Stimulated activated CD8-positive, alpha-beta memory T cell treated with anti-CD3 and anti-CD28 coated beads, Interleukin-15, amount 100 ng/mL, for 24 hours (primary cell): ENCODE measurements around the gene TMEM243.

ENCODE experiments used
- DNase-seq: peaks from one replicate; pipeline ENCODE4 v3.0.0-alpha.2; 2020; ENCODE audit warnings: low read depth

TMEM243 gene

DNA sequence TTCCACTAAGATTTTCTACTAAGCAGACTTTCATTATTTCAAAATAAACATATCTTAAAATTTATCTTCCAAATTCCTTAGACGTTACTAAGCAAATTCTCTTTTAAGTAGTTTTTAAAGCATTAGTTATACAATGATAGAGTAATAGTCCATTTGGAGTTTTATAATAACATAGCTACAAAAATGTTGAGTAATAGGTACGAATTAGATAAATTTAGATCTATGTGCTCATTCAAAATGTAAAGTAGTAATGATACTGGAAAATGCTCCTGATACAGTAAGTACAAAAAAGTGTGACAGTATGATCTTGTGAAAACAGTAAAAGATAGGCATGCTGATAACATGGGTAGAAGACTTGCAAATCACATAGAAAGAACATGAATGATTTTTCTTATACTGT lies 62.8 kb downstream of the TMEM243 start:
- no peak for DNase-seq

DNA sequence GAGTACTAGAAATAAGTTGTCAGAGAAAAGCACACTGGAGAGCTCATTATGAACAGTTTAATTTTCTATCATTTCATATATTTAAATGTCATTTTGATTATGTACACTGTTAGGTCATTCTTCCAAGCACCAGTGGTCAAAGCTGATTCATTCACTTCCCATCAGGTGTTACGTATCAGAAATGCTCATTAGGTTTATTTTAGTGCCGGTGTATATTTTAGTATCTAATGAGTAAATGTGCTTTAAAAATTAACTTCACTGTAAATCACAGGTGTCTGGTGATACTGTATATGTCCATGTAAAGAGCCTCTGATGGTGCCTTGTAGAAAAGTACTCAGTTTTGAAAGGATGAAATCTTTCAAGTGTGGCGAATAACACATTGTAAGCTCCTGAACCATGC lies 63.7 kb downstream of the TMEM243 start:
- DNase-seq = no peak

DNA sequence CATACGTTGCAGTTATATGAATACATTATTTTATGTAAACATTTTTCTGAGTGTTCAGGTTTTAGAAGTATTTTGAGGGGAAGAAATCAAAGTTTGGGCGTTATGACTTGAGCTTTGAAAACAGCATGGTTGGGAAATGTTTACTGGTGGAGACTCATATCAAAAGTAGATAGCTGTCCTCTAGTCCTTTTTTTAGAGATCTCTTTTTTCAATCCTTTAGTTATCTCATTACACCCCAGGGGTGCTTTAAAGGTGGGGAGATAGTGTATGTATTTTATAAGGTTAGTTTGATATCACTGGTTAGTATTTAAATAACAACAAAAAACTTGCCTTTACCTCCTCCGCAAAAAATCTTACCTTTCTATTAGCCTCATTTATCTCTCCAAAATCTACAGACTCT lies 65.0 kb downstream of the TMEM243 start:
- no peak for DNase-seq

DNA sequence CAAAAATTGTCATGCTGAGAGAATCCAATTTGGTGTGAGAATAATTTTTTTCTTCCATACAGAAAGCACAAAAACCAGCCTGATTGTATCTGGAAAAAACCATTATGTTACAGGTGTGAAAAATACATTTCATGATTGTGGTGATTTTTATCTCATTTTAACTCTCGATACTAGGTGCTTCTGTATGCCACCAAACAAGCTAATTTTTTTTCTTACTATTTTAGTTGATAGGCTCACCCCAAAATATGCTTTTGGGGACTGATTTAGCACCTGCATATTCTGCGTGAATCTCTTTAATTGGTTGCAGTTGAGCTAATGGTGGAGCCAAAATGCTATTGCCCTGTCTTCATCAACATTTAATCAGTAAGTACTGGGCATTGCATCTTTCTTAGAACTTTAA lies 65.4 kb downstream of the TMEM243 start:
- DNase-seq = no peak

DNA sequence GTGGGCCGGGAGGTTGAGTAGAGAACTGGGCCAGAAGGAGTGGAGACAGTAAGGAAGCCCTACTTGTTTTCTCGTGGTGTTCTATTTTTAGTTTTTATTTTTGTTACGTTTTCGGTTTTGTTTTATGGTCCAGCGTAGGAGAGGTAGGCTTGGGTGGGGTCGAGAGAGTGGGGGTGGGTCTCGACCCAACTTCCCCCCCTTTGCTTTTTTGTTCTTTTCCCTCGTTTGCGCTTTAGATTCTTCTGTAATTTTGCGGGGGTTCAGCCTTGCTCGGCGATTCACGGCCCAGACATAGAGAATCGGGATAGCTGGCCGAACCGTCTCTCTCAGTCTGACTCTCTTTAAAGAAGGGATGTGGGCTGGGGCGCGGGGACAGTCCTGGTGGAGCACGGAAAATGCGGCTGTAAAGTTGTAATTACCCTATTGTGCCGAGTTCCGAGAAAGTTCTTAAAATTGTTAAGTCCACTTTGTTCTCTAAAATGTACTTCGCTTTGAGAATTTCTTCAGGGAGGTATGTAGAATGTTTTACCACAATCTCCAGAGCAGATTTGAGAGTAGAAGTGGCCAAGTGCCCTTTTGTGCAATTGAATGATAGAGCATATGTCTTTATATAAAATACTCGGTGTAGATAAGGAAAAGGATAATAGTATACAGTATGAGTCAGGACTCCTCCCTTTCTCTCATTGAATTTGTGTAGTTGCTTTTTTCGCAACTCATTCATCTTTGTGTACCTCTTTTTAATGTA lies 66.5 kb downstream of the TMEM243 start:
- no peak for DNase-seq

DNA sequence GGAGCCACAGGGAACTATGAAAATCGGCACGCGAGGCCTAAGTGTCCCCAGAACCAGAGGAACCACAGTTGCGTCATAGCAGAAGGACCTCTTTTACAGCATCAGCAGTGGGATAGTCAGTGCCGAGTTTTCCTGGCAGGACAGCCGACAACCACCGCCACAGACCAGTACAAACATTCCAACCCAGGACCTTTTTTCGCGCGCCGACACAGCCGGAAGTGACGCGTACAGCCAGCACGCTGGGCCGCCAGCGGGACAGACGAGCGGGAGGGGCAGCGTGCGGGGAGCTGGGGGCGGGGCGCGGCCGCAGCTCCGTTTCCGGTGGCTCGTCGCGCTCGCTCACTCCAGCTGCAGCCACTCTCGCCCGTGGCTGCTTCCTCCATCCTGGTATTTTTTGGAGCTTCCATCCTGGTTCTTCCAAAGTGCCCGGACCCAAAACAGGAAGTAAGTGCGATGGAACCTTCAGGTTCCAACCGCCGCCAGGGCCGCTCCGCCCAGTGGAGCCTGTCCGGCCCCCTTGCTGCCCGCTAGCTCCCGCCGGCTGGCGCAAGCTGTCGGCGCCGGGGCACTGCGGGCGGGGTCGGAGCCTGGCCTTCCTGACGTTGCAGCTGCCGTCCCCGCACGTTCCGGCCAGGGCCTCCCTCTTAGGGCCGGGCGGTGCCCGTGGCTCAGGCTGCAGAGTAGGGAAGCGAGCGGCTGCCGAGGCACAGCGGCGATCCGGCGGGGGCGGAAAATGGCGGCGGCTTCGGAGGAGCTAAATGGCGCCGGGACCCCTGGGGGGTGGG lies 67.2 kb downstream of the TMEM243 start, which contains the start of gene DMTF1:
DMTF1 (plus strand) TSS at position 342 of the 785 bp plus-strand sequence. CDS start 12,489 bp downstream, outside the sequence.
- peak; percentile 68 for DNase-seq

DNA sequence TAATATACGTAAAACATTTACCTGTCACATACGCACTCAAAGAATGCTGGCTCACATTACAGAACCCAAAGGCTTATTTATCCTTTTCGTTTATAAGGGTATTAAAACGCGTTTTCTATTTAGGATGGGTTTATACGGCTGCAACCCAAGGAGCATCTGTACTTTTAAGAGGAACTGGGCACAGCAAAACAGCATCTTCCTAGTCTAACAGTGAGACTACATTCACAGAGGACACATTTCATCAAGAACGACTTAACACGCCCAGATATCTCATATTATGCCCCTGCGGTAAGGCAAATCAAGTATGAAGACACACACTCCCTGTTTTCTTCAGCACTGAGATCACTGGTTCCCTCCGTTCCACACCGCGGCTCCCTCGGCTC lies 67.8 kb downstream of the TMEM243 start:
- DNase-seq = no peak

DNA sequence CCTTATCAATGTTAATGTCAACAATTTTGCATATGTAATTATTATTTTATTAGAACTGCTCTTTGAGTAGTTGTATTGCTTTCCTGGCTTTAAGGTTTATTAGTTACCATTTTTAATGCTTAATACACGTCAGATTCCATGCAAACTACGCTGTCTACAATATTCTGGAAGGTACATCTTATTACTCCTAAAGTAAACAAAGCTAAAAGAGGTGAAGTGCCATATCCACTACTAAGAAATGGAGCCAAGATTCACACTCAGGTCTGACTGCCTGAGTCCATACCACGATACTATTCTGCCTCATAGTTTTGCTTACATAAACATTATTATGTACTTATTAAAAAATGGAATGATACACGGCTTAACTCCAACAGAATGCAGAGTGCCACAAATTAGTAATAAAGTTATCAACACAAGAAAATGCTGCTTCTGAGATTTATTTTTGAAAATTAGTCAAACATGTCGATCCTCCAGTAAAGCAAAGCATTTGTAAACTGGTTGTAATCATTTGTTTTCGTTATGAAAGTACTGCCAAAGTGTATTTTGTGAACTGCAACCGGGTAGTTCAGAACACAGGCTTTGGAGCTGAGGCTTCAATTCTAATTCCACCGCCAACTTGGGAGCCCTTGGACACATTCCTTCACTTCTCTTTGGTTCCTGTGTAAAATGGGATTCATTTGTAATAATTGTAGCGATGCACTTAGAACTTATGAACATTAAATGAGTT lies 68.4 kb downstream of the TMEM243 start:
- DNase-seq = no peak

DNA sequence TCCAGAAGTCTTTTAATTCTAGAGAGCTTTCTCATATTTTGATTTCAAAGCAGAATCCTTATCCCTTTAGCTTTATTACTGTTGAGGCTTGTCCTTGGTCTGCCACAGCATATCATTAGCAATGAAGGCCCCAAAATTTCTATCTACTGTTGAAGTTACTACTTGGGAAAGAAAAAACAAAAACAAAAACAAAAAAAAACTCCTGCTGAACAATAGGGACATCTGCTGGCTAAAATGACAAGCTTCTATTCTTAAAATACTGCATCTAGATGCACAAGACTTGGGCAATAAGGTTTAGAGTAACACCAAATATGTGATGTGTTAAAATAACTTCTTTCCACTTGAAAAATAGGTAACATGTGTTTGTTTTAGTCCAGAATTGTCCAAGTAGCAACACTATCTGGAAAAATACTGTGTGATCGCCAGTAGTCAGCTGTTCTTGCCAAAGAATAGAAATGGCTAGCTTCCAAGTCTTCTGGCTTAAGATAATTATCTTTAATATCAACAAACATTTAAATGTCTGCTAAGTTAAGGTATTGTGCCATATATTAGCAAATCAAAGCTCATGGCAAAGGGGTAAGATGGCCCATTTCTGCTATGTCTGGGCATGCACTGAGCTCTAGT lies 71.1 kb downstream of the TMEM243 start:
- no peak for DNase-seq

DNA sequence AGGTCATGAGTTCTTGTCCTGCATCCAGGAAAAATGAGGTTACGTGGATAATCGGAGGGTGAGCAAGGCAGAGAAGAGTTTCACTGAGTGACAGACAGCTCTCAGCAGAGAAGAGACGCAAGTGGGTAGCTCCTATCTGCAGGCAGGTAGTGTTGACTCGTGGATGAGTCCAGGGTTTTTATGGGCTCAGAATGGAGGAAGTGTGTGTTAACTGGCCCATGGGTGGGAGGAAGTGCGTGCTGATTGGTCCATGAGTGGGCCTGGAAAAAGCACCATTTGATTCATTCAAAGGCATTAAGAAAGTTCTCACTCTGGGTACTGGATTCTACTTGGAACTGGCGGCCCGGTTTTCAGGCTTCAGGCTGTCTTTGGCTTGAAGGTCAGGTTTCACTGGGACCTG lies 72.0 kb downstream of the TMEM243 start:
- no peak for DNase-seq

DNA sequence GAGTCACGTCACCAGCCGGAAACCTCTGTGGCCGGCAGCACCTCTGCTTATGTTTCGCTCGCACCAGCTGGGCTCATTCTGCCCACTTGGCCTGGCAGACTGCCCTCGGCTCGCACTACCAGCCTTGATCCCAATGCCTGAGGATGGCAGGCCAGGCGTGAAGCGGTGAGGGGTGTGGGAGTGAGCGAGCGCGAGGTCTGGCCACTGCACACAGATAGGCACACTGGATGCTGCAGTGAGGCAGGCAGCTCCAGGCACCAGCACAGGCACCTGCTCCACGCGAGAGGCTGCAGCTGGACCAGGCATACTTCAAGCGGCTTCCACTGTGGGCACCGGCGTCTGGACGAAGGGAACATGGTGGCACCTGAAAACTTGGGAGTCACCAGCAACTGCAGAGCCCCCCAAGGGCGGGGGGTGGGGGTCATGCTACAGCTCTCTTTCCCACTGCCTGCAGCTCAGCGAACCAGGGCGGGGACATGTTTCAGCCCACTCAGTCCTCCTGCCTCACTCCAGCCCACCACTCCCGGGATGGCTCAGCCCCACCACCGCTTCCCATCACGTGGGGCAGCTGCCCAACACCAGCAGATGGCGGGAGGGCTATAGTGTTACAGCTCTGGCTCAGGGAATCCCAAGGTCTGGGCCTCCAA lies 72.7 kb downstream of the TMEM243 start:
- DNase-seq = no peak
